ENCODE results near the gene EGR1. TPM values are rescaled to one million over a fixed set of nuclear protein-coding genes. Genes with fewer than 3 reads are reported as not detected.
A peak's percentile ranks its signal among the peaks of the same experiment; 100 is the strongest.

The EGR1 gene
- total RNA-seq, 1 experiment from 2014 or later = 83.3 TPM

- H4K20me1 ChIP-seq (ENCODE audit: control insufficient read depth, insufficient read depth, insufficient read length) = no peaks in the 10 kb centered on the region
- no peak overlapping the region for H2AK5ac ChIP-seq (ENCODE audit: insufficient read length, low read length)
- no peak for DNase-seq
- H4K5ac ChIP-seq (ENCODE audit: insufficient read length, low read depth, low read length) = no peak overlapping the region
- no peak overlapping the region for H3K4ac ChIP-seq (ENCODE audit: low read depth, low read length)
- no peak overlapping the region for H2BK12ac ChIP-seq (ENCODE audit: insufficient read length, low read depth, low read length)
- H3K23me2 ChIP-seq (ENCODE audit: insufficient read length, low read depth, low read length, poor library complexity, severe bottlenecking) = peaks cover 11% of the 10 kb centered on the region
- no peak overlapping the region for H2BK15ac ChIP-seq (ENCODE audit: low read depth, low read length)
- Mint-ChIP-seq H3K27me3 (ENCODE audit: low read depth) (peaks cover 40% of the 10 kb centered on the region), H3K4me3 (peak overlapping the region; percentile 73 to 86), H3K27ac (peak overlapping the region in 2 of 3 experiments; percentile 80 to 87; a peak in 5 of 7 replicates), H3K36me3 (ENCODE audit: insufficient read depth in 1 of 3, low read depth in 3 of 3) (no peaks in the 10 kb centered on the region; a peak in 1 of 7 replicates), H3K4me1 (peaks cover 22 to 32% of the 10 kb centered on the region in 2 experiments), H3K9me3 (no peaks in the 10 kb centered on the region; a peak in 1 of 5 replicates)
- H3T11ph ChIP-seq (ENCODE audit: low read length) = no peak overlapping the region
- H3K9ac ChIP-seq (ENCODE audit: extremely low read depth, insufficient read length, low read length) = peak overlapping the region; percentile 20
- H3K27ac ChIP-seq (ENCODE audit: insufficient read length, low read depth, low read length) = no peak overlapping the region
- no peak overlapping the region for H4K91ac ChIP-seq (ENCODE audit: insufficient read length, low read depth, low read length)
- H2BK20ac ChIP-seq (ENCODE audit: low read depth, low read length, poor library complexity, severe bottlenecking) = no peak overlapping the region
- H3K18ac ChIP-seq (ENCODE audit: insufficient read length, low read depth, low read length) = peak overlapping the region; percentile 72
- H3K27me3 ChIP-seq (ENCODE audit: insufficient read depth, low read length) = no peaks in the 10 kb centered on the region; the same call in 1 of the 2 replicates
- no peak overlapping the region for H2AFZ ChIP-seq (ENCODE audit: low read length)
- H3K9me3 ChIP-seq (ENCODE audit: control insufficient read depth, low read depth, low read length) = no peaks in the 10 kb centered on the region
- WGBS (ENCODE audit: extremely low coverage, insufficient read length, low lambda C conversion rate) = no CpG with 5 or more reads among the region's 10 CpGs
- no peak overlapping the region for H2BK5ac ChIP-seq (ENCODE audit: insufficient read length, low read length)
- H3K23ac ChIP-seq (ENCODE audit: insufficient read length, low read depth, low read length) = no peak overlapping the region
- H3K56ac ChIP-seq (ENCODE audit: insufficient read length, low read depth, low read length) = no peak overlapping the region
- no peak overlapping the region for H2BK120ac ChIP-seq (ENCODE audit: low read depth, low read length, poor library complexity, severe bottlenecking)
- no peak for TF ChIP-seq CTCF (conservative IDR thresholded peaks at IDR 0.05)
- H3K79me1 ChIP-seq (ENCODE audit: insufficient read depth, low read depth, low read length, poor library complexity, severe bottlenecking) = no peaks in the 10 kb centered on the region
- H3K4me2 ChIP-seq (ENCODE audit: insufficient read depth, insufficient read length, low read length) = peak overlapping the region; percentile 53
- H3K14ac ChIP-seq (ENCODE audit: insufficient read depth, low read length) = peak overlapping the region; percentile 59; the same call in 1 of the 2 replicates
- H3K79me2 ChIP-seq (ENCODE audit: insufficient read depth, low read length) = no peaks in the 10 kb centered on the region
- H3K4me1 ChIP-seq (ENCODE audit: insufficient read depth, low read length) = peaks cover 4% of the 10 kb centered on the region; the same call in 1 of the 2 replicates
- no peak overlapping the region for H4K8ac ChIP-seq (replicated peaks; ENCODE audit: insufficient read length, low read depth, low read length)
These were observed 27.3 kb downstream of the EGR1 start for GRCh38 chr5:138492560-138493045.
